ENCODE results near the gene ZC3H10.
"Not testable (repeated sequence)": the region's sequence is repeated elsewhere in the genome, so short reads cannot be mapped to it uniquely, and the experiment has no call there.

Gene ZC3H10, protein sequence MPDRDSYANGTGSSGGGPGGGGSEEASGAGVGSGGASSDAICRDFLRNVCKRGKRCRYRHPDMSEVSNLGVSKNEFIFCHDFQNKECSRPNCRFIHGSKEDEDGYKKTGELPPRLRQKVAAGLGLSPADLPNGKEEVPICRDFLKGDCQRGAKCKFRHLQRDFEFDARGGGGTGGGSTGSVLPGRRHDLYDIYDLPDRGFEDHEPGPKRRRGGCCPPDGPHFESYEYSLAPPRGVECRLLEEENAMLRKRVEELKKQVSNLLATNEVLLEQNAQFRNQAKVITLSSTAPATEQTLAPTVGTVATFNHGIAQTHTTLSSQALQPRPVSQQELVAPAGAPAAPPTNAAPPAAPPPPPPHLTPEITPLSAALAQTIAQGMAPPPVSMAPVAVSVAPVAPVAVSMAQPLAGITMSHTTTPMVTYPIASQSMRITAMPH

DNA sequence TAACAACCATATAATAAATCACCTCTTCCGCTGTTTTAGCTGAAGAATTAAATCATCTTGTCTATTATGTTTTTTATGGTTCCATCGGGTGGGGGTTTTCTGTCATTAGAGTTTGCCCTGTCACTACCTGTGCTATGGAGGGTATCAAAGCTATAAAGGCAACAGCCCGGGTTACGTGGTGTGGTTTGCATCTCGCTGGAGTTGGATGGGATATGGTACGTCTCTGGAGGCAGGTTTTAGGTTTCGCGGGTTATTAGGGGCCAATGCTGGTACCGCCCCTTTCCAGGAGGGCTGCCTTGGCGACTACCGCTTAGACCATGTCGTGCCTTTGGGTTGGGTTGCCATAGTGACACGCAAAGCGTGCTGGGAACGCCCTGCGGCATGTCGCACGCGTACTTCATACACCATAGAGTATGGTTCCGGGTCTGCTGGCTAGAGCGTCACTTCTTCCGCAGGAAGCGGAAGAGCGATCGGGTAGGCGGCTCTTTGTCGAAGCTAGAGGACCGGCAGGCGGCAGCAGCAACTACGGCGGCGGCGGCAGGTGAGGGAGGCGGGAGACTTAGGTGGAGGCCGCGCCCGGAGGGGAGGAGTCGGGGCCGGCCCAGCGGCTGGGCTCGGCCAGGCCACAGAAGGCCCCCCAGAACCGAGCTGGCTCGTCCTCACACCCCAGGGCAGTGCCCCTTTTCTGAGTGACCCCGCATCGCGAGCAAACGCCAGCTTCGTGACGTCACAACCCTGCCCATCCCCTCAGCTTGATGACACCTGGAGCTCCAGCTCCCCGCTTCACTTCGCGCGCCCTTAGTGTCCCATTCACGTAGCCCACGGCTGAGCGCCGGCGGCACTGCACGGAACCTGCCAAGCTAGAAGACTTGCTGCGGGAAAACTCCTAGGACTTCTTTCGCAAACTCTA, at the start of gene ZC3H10:
ZC3H10 (plus strand) TSS at position 489 of the 910 bp plus-strand sequence. CDS start 2,297 bp downstream, outside the sequence.
- DNase-seq = peak; percentile 95

DNA sequence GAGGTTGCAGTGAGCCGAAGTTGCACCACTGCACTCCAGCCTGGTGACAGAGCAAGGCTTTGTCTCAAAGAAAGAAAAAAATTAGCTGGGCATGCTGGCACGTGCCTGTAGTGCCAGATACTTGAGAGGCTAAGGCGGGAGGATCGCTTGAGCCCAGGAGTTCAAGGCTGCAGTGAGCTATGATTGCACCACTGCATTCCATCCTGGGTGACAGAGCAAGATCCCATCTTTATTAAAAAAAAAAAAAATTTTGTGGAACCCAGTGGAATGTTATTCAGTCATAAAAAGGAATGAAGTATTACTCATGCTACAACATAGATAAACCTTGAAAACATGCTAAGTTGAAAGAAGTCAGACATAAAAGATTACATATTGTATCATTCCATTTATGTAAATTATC, 46.4 kb upstream of the ZC3H10 start:
- no peak for DNase-seq

DNA sequence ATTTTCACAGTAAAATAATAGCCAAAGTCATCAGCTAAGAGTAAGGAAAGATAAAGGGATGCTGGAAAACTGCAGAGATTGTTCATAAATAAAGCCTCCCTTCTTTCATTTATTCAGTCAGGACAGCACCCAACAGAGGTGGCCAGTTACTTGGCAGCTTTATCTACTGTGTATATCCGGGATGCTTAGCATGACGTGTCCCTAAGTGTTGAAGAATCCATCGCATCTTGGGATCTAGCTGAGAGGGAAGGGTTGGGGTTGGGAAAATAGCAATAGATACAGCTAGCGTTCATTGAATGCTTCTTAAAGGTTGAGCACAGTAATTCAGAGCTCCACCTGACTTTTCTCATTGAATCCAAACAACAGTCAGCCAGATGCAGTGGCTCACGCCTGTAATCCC, 43.7 kb upstream of the ZC3H10 start:
- no peak for DNase-seq

DNA sequence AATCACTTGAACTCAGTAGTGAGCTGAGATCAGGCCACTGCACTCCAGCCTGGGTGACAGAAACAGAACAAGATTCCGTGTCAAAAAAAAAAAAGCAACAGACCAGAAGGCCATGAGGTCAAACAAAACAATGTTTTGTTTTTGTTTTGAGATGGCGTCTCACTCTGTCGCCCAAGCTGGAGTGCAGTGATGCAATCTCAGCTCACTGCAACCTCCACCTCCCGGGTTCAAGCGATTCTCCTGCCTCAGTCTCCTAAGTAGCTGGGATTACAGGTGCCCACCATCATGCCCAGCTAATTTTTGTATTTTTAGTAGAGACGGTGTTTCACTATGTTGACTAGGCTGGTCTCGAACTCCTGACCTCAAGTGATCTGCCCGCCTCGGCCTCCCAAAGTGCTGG, 40.1 kb upstream of the ZC3H10 start:
- DNase-seq = not testable (repeated sequence)

DNA sequence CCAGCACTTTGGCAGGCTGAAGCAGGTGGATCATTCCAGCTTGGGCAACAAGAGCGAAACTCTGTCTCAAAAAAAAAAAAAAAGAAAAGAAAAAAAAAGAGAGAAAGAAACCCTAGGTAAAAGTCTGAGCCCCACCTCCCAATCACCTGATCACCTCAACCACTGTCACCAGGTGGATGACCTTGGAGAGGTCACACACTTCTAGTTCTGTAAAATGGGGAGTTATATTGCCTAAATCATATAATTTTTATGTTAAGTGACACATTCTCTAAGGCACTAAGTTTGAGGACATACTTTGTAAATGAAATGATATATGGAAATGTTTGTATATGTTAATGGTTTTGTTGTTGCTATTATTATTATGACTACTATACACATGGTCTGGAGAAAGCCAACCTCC, 39.6 kb upstream of the ZC3H10 start:
- no peak for DNase-seq

DNA sequence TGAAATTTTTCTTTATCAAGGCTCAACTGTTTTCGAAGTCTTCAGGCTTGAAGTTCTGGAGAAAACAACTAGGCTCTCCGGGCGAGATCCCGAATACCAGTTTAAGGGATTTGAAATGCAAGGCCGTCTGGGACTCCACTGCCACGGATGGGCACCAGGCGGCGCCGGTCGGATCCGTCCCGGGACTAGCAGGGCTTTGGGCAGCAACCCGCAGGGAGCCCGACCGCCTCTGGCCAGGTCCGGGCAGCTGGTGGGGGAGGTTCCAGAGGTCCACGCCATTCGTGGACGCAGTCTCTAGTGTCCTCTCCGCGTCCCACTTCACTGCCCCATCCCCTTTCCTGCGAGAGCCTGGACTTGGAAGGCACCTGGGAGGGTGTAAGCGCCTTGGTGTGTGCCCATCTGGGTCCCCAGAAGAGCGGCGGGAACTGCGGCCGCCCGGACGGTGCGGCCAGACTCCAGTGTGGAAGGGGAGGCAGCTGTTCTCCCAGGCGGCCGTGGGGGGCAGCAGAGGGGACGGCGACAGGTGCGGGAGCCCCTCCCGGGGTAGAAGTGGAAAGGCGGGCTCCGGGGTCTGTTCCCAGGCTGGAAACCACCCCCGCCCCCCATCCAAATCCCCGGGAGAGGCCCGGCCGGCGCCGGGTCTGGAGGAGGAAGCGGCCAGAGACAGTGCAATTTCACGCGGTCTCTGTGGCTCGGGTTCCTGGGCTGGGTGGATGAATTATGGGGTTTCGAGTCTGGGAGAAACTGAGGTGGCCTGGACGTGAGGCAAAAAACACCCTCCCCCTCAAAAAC, 38.9 kb upstream of the ZC3H10 start:
- DNase-seq = peak; percentile 32

DNA sequence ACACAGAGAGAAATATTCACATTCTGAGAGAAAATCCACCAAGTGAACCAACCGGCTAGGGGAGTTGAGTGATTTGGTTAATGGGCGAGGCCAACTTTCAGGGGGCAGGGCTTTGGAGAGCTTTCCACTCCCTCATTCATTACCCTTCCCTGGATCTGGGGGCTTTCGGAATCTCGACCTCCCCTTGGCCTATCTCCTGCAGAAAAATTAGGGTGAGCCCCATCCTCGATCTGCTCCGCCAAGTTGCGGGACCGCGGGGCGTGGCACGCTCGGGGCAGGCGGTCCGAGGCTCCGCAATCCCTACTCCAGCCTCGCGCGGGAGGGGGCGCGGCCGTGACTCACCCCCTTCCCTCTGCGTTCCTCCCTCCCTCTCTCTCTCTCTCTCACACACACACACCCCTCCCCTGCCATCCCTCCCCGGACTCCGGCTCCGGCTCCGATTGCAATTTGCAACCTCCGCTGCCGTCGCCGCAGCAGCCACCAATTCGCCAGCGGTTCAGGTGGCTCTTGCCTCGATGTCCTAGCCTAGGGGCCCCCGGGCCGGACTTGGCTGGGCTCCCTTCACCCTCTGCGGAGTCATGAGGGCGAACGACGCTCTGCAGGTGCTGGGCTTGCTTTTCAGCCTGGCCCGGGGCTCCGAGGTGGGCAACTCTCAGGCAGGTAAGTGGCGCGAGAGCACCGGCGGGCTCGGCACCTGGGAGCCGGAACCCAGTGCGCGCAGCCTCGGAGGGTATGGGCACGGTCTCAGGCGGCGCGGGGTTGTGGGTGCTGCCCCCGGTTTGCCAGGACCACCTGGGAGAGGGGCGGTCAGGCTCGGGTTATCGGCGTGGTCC, 38.1 kb upstream of the ZC3H10 start, which contains the start of gene ERBB3:
ERBB3 (plus strand) TSS at position 443 of the 833 bp plus-strand sequence; CDS start at position 579, 136 bp downstream.
- no peak for DNase-seq

DNA sequence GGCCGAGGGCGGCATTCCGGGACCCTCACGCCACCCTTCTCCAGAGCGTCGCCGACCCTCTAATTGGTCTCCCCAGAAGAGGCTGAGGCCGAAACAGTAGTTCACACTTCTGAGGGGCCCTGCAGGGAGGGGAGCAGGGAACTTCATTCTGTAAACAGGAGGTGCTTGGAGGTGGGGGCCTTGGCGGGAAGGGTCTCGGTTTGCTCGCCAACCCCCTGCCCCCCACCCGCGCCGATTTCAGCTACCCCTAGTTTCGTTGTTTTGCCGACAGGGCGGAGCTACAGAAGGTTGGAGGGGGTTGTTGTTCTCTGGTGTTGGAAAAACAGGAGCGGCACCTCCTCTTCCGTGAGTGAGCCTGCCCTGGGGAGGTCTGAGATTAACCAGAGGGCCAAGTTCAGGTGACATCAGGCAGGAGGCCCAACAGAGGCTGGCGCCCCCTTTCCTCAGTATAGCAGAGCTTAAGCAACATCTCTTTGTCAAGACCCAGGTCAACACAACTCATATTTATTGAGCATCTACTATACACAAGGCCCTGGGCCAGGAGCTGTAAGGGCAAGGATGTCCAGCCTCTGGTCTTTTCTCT, 37.4 kb upstream of the ZC3H10 start:
- no peak for DNase-seq

DNA sequence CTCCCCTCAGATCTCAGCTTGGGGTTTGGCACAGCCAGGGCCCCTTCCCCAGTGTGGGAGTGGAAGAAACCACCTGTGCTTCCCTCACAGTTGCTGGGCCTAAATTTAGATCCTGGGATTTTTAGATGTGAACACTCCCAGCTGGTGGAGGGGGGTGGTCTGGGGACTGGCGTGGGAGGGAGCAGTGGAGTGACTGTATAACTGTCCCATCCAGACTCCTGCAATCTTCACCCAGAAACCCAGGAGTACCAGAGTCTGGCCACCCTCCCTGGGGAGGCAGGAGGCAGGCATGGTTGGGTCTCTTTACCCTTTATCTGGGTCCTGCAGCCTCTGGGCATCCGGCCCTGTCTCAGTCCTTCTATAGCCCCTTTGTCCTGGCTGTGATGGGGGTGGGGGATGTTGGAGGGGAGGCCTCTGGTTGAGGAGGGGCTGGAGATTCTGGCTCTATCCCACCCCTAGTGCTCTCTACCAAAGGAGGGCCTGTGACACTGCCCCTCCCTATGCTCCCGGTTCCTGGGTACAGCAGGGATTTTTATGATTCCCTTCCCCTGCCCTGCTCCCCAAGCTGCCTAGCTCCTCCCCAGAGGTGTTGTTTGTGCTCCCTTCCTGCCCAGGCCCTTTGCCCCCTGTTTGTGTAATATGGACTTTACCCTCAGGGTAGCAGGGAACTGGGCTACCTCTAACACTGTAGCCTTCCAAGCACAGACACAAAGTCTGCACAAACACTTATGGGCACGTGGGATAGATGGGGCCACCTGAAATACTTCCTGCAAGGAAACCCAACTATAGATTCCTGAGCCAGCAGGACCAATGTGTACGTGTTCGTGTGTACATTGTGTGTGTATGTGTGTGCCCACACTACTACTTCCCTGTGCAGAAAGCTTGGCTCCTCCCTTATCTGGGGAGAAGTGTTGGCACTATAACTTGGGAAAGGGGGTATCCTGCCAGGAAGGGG, 36.4 kb upstream of the ZC3H10 start:
- DNase-seq = no peak

DNA sequence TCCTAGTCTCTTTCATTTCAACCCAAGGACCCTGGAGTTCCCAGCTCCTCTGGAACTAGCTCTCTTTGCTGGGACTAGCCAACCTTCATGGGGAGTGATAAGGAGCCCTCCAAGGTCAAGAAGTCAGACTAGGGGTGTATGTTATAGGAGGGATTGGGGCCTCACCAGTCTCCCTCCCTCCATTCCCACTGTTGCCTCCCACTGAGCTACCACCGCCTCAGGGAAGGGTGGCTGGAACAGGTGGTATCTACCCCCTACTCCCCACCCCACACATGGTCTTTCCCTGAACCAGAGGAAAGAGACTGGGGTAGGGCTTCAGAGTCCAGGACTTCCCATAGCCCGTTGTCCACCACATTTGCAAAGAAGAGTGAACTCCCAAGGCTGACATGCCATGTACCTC, 35.7 kb upstream of the ZC3H10 start:
- DNase-seq = no peak

DNA sequence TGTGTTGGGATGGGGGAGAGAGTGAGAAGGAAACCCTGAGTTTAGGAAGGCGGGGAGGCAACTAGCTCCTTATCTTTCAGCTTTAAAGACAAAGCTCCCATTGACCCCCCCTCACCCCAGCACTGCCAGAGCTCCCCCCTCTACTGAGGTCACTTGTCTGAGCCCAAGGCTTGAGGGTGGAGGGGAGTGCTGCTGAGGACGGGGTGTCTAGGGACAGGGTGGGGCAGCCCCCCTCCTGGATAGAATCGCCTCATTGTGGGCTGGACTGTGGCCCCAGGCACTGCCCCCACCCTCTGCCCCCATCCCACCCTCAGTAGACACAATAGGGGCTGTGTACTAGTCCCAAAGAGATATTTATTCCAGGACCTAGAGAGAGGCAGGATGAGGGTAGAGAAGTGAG, 35.1 kb upstream of the ZC3H10 start:
- DNase-seq = no peak

DNA sequence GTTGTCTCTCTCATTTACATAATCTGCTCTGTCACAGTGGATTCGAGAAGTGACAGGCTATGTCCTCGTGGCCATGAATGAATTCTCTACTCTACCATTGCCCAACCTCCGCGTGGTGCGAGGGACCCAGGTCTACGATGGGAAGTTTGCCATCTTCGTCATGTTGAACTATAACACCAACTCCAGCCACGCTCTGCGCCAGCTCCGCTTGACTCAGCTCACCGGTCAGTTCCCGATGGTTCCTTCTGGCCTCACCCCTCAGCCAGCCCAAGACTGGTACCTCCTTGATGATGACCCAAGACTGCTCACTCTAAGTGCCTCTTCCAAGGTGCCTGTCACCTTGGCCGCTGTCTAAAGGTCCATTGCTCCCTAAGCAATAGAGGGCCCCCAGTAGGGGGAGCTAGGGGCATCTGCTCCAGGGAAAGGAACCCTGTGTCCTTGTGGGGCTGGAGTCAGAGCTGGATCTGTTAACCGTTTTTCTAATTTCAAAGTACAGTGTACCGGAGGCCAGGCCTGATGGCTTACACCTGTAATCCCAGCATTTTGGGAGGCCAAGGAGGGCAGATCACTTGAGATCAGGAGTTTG, 33.0 kb upstream of the ZC3H10 start:
- no peak for DNase-seq

DNA sequence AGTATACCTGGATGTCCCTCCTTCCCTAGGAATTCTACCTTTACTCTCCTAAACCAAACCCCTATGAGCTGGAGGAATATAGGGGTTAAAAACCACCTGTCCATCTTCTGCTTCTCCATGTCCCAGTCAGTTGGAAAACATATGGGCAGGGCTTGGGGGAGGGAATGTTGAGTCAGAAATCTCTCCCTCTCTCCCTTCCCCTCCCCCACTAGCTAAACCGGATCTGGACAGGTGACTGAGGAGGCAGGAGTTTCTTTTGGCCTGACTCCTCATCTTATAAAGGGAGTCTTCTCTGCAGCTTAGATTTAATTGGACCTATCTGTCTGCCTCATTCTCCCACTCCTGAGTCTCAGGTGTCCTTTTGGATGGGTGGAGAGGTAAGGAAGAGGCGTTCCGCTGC, 32.0 kb upstream of the ZC3H10 start:
- DNase-seq = no peak

DNA sequence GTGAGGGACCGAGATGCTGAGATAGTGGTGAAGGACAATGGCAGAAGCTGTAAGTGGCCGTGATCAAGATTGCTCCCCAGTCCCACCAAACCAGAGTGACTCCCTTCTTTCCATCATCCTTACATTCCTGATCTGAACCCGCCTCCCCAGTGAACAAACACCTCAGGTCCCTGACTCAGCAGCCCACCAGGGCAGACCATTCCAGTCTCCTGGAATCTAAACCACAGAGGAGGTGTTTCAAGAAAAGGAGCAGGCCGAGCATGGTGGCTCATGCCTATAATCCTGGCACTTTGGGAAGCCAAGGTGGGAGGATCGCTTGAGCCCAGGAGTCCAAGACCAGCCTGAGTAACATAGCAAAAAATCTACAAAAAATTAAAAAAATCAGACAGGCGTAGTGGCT, 31.5 kb upstream of the ZC3H10 start:
- DNase-seq = no peak

DNA sequence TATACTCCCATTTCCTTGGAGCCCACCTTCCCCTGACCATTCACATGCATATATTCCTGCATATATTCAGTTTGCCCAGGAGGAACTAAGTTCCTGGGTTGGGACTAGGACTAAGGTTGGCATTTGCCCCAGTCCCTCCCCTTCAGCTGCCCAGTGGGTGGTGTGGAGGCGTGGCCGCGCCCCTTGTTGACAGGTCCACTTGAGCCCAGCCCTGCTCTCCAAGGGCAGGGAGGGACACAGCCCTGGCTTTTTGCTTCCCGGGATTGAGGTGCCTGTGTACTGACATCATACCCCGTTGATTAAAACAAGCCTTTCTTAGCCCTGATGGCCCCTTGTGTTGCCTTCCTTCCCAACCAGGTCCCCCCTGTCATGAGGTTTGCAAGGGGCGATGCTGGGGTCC, 30.8 kb upstream of the ZC3H10 start:
- DNase-seq = no peak

DNA sequence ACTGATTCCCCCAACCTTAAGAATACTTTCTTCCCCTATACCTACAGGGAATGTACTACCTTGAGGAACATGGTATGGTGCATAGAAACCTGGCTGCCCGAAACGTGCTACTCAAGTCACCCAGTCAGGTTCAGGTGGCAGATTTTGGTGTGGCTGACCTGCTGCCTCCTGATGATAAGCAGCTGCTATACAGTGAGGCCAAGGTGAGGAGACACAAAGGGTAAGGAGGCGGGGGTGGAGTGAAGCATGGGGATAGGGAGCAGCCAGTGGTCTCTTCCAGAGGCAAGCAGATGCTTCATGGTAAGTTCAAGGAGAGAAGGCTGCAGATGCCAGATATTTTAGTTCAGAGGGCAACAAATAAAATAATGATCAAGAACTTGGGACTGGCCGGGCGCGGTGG, 20.3 kb upstream of the ZC3H10 start:
- DNase-seq = no peak

DNA sequence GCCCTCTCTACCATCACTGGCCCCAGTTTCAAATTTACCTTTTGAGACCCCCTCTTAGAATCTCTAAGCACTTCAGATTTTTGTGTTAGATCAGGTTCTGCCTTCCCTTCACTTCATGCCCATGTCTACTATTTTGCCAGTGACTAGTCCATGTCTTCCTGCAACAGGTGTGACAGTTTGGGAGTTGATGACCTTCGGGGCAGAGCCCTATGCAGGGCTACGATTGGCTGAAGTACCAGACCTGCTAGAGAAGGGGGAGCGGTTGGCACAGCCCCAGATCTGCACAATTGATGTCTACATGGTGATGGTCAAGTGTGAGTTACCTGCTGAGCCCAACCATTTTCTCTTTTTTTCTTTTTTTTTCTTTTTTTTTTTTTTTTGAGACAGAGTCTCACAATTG, 19.5 kb upstream of the ZC3H10 start:
- no peak for DNase-seq

DNA sequence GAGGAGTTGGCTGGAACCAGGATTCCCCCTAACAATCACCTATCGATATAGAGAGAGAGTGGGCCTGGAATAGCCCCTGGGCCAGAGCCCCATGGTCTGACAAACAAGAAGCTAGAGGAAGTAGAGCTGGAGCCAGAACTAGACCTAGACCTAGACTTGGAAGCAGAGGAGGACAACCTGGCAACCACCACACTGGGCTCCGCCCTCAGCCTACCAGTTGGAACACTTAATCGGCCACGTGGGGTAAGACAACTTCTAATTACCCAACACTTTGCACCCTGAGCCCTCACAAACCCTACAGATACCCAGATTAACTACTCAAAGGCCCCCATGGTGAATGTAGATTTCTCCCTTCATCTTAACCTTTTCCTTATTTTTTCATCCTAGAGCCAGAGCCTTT, 18.3 kb upstream of the ZC3H10 start:
- no peak for DNase-seq

DNA sequence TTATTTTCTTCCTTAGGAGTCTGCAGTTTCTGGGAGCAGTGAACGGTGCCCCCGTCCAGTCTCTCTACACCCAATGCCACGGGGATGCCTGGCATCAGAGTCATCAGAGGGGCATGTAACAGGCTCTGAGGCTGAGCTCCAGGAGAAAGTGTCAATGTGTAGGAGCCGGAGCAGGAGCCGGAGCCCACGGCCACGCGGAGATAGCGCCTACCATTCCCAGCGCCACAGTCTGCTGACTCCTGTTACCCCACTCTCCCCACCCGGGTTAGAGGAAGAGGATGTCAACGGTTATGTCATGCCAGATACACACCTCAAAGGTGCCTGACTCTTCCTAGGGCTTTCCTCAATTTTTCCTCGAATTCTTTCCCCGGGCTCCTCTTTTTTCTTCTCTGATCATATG, 17.0 kb upstream of the ZC3H10 start:
- DNase-seq = no peak

DNA sequence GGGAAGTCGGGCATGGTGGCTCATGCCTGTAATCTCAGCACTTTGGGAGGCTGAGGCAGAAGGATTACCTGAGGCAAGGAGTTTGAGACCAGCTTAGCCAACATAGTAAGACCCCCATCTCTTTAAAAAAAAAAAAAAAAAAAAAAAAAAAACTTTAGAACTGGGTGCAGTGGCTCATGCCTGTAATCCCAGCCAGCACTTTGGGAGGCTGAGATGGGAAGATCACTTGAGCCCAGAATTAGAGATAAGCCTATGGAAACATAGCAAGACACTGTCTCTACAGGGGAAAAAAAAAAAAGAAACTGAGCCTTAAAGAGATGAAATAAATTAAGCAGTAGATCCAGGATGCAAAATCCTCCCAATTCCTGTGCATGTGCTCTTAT, 15.4 kb upstream of the ZC3H10 start:
- DNase-seq = no peak
